ENCODE data around the gene CHGA. TPM values are rescaled to one million over a fixed set of nuclear protein-coding genes. Genes with fewer than 3 reads are reported as not detected.

Gene CHGA
- total RNA-seq, 2 donors from 2014 or later, result 69.5 to 80.1 TPM

DNA sequence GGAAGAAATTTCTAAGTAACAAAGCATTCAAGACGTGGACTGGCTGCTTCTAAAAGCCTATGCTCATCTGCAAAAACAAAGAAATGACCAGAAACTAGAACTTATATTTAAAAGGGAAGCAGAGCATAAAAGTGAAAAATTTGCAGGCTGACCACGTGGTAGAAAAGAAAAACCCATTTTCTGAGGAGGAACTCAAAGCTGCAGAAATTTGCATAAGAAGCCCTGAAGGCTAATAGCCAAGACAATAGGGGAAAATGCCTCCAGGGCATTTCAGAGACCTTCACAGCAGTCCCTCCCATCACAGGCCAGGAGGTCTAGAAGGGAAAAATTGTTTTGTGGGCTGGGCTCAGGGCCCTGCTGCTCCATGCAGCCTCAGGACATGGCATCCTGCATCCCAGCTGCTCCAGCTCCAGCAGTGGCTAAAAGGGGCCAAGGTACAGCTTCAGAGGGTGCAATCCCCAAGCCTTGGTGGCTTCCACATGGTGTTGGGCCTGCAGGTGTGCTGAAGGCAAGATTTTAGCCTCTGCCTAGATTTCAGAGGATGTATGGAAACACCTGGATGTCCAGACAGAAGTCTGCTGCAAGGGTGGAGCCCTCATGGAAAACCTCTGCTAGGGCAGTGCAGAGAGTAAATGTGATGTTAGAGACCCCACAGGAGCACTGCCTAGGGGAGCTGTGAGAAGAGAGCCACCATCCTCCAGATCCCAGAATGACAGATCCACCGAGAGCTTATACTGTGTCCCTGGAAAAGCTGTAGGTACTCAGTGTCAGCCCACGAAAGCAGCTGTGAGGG, 55.5 kb downstream of the CHGA start:
- H3K36me3 ChIP-seq (replicated peaks in 1 of 2; ENCODE audit: insufficient read depth in 1 of 2, low read depth in 2 of 2), result no peaks in the 10 kb centered on the region
- DNase-seq, result no peak
- WGBS, 2 donors, result 84 to 85% methylated on average over 4 of the region's 4 CpGs

DNA sequence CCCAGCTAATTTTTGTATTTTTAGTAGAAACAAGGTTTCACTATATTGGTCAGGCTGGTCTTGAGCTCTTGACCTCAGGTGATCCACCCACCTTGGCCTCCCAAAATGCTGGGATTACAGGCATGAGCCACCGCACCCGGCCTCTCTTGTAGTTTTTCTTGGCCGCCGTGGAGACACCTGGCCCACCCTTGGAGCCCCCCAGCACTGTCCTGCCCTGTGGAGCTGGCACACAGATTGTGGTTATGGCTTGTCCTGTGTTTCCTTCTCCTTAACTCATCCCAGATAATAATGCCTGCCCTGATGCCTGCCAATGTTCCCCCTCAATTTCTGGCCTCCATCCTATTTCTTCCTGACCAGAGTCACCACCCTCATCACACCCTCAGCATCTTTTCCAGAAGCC, 57.9 kb downstream of the CHGA start:
- Histone ChIP-seq H3K36me3 (replicated peaks in 1 of 2; ENCODE audit: insufficient read depth in 1 of 2, low read depth in 2 of 2) (no peaks in the 10 kb centered on the region), H3K4me3 (no peak overlapping the region), H3K9me3 (peaks cover 0 to 11% (median 0%) of the 10 kb centered on the region in 3 donors), H3K27me3 (no peaks in the 10 kb centered on the region), H3K4me1 (peaks cover 16% of the 10 kb centered on the region), H3K27ac (no peak overlapping the region)
- 91 to 95% methylated on average over 4 of the region's 4 CpGs for WGBS, 2 donors
- ATAC-seq (no peak), DNase-seq (no peak)
- TF ChIP-seq, protein P1, sequence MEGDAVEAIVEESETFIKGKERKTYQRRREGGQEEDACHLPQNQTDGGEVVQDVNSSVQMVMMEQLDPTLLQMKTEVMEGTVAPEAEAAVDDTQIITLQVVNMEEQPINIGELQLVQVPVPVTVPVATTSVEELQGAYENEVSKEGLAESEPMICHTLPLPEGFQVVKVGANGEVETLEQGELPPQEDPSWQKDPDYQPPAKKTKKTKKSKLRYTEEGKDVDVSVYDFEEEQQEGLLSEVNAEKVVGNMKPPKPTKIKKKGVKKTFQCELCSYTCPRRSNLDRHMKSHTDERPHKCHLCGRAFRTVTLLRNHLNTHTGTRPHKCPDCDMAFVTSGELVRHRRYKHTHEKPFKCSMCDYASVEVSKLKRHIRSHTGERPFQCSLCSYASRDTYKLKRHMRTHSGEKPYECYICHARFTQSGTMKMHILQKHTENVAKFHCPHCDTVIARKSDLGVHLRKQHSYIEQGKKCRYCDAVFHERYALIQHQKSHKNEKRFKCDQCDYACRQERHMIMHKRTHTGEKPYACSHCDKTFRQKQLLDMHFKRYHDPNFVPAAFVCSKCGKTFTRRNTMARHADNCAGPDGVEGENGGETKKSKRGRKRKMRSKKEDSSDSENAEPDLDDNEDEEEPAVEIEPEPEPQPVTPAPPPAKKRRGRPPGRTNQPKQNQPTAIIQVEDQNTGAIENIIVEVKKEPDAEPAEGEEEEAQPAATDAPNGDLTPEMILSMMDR (IDR thresholded peaks at IDR 0.05), result no peak
- no peak for TF ChIP-seq POLR2A (IDR thresholded peaks at IDR 0.05)
- intact Hi-C loops (cut with DNase I), result no loop called here

More for the DNA sequence above, 55.5 kb downstream of the CHGA start:
- intact Hi-C loops (cut with DNase I), result no loop called here
- H3K27ac ChIP-seq, result no peak overlapping the region
- no peak overlapping the region for H3K4me3 ChIP-seq
- no peaks in the 10 kb centered on the region for H3K27me3 ChIP-seq
- H3K4me1 ChIP-seq, result peaks cover 5% of the 10 kb centered on the region
- TF ChIP-seq POLR2A (IDR thresholded peaks at IDR 0.05), result no peak
- TF ChIP-seq, protein P1 (IDR thresholded peaks at IDR 0.05), result no peak
- ATAC-seq, result no peak
- H3K9me3 ChIP-seq, result peaks cover 0 to 11% (median 0%) of the 10 kb centered on the region in 3 donors

DNA sequence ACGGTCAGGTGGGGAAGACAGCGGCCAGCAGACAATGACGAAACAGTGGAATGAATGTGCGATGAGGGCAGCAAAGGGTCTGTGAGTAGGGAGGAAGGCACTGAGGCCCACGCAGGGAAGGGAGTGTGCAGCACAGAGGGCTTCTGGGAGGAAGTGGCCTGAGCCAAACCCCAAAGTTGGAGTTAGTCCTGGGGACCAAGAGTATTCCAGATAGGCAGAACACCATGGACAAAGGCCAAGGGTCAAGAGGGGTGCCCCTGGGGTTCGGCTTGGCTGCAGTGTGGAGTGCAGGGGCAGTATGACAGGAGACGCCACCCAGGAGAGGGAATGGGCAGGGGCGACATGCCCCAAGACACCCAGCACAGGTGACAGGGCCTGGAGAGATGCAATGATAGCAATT, 58.8 kb downstream of the CHGA start:
- Histone ChIP-seq H3K4me3 (no peak overlapping the region), H3K9me3 (peaks cover 0 to 11% (median 0%) of the 10 kb centered on the region in 3 donors), H3K27ac (no peak overlapping the region), H3K36me3 (replicated peaks in 1 of 2; ENCODE audit: insufficient read depth in 1 of 2, low read depth in 2 of 2) (no peaks in the 10 kb centered on the region), H3K4me1 (peaks cover 25% of the 10 kb centered on the region), H3K27me3 (no peaks in the 10 kb centered on the region)
- intact Hi-C loops (cut with DNase I), result no loop called here
- 96 to 100% methylated on average over 8 of the region's 8 CpGs for WGBS, 2 donors
- ATAC-seq (no peak), DNase-seq (no peak)
- no peak for TF ChIP-seq POLR2A (IDR thresholded peaks at IDR 0.05)
- TF ChIP-seq, protein P1 (IDR thresholded peaks at IDR 0.05), result no peak

DNA sequence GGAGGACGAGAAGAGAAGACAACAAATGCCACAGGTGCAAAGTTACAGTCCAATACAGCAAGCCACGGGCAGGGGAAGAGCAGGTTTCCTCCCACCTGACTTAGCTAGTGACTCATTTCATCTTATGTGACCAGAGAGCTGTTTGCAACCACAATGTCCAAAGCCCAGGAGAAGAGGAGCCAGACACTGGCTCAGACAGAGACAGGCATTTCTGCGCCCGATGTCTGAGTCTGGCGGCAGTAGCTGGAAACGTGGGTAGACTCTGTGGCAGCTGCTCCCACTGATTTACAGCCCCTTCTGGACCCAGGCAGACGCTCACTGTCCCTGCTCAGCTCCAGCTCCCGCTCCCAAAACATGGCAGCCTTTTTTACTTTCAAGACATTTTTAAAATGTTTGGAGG, 60.0 kb downstream of the CHGA start:
- Histone ChIP-seq H3K4me3 (no peak overlapping the region), H3K9me3 (peaks cover 0 to 11% (median 0%) of the 10 kb centered on the region in 3 donors), H3K4me1 (peaks cover 32% of the 10 kb centered on the region), H3K27ac (no peak overlapping the region), H3K36me3 (replicated peaks in 1 of 2; ENCODE audit: insufficient read depth in 1 of 2, low read depth in 2 of 2) (no peaks in the 10 kb centered on the region), H3K27me3 (no peaks in the 10 kb centered on the region)
- TF ChIP-seq POLR2A (IDR thresholded peaks at IDR 0.05), result no peak
- TF ChIP-seq, protein P1 (IDR thresholded peaks at IDR 0.05), result no peak
- DNase-seq (no peak), ATAC-seq (no peak)
- intact Hi-C loops (cut with DNase I), result no loop called here
- 90 to 97% methylated on average over 8 of the region's 8 CpGs for WGBS, 2 donors
